Daoy (cell line): ENCODE data around the gene CAPN15. TPM values are rescaled to one million over a fixed set of nuclear protein-coding genes. Genes with fewer than 3 reads are reported as not detected.

ENCODE experiments used
- DNase-seq: peaks from one replicate; pipeline ENCODE4 v3.0.0-alpha.2; 2015; ENCODE audit warnings: low read depth
- total RNA-seq: library from RNA; depleted of rRNA; stranded (reverse); fragments of >200 nt; shearing (Covaris generic); gene quantifications from 2 replicates; pipeline ENCODE4 v1.2.3, GENCODE V29; 2014

Gene CAPN15
- total RNA-seq, 1 experiment from 2014 or later, result 23.4 TPM

DNA sequence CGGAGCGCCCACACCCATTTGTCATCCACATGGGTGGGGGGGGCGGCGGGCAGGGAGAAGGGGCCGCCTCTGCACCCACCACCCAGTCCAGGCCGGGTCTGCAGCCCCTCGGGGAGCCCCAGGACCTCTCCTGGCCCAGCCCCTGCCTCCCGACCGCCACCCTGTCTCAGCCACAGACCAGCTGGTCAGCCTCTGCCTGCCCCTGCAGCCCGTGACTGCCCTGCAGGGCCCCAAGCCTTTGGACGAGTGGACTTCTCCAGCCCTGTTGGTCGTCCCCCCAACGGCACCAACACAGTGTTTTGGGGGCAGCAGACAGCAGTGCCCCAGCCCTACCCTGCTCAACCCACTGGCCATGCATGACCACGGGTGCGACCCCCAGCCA is 33.9 kb downstream of the CAPN15 start:
- no peak for DNase-seq

DNA sequence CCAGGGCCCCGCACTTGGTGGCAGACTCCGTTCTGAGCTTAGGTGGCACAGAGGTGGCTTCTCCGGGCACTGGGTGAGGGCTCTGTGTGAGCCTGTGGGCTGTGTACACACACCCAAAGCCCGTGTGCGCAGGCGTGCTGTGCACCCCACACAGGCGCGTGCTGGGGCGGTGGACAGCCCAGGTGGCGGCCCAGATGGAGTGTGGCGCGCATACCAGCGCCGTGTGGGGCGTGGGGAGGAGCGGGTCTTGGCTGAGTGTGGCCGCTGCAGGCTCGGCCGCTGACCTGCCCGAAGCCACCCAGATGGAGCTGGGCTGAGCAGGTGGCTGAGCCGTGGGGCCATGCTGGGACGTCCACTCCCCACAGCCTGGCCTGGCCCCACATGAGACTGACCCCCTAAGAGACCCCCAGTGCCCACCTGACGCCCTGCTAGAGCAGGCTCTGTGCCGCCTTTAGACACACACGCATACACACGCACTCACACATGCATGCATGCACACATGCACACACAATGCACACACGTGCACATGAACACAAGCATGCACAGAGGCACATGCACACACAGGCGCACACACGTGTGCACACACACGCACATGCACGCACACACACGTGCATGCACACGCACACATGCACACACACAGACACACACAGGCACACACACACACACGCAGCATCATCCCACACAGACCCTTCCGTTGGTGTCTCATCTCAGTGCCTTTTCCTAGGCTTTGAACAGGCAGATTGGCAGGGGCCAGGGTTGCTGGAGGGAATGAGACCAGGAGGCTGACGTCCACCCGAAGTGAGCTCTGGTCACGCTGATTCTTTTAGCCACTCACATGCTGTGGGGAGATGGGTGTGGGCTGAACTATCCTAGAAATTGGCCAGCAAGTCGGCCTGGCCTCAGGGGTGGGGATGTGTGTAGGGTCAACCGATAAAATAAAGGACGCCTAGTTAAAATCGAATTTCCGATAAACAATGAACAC is 34.7 kb downstream of the CAPN15 start:
- DNase-seq, result no peak

DNA sequence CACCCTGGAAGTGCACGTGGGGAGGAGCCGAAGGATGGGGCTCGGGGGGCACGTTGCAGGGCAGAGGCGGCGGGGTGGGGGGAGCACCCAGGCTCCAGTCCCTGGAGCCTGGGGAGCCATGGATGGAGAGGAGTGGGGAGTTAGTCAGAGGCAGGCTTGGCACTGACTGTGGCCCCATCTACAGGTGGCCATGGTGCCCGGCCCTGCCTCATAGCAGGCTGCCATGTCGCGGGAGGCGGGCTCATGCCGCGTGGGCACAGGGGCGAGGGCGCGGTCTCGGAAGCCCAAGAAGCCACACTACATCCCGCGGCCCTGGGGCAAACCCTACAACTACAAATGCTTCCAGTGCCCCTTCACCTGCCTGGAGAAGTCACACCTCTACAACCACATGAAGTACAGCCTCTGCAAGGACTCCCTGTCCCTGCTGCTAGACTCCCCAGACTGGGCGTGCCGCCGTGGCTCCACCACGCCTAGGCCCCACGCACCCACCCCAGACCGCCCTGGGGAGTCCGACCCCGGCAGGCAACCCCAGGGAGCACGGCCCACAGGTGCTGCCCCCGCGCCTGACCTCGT is 35.6 kb downstream of the CAPN15 start:
- no peak for DNase-seq

DNA sequence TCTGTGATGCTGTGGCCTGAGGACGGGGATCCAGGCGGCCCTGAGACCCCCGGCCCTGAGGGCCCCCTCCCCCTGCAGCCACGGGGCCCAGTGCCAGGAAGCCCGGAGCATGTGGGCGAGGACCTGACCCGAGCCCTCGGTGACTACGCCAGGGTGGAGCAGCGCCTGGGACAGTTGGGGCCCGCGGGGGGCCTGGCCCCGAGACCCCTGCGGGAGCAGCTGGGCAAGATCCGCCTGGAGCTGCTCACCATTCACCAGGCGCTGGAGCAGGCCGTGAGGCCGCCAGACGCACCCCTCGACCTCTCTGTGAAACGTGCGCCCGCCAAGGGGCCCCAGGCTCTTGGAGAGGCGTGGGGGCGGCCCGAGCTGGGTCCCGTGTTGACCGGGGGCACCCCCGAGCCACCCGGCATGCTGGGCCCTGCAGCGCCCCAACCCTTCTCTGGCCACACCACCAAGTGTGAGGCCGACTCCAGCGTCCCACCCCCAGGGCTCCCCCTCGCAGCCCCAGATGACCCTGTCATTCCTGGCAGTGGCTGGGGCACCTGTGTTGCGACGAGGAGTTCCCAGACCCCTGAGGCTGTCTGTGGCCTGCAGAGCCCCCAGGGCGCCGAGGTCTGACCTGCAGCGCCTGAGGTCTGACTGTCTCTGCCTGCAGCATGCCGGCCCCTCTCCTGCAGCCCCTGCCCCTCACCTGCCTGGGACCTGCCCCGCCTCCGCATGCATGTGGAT is 37.3 kb downstream of the CAPN15 start:
- DNase-seq, result no peak

DNA sequence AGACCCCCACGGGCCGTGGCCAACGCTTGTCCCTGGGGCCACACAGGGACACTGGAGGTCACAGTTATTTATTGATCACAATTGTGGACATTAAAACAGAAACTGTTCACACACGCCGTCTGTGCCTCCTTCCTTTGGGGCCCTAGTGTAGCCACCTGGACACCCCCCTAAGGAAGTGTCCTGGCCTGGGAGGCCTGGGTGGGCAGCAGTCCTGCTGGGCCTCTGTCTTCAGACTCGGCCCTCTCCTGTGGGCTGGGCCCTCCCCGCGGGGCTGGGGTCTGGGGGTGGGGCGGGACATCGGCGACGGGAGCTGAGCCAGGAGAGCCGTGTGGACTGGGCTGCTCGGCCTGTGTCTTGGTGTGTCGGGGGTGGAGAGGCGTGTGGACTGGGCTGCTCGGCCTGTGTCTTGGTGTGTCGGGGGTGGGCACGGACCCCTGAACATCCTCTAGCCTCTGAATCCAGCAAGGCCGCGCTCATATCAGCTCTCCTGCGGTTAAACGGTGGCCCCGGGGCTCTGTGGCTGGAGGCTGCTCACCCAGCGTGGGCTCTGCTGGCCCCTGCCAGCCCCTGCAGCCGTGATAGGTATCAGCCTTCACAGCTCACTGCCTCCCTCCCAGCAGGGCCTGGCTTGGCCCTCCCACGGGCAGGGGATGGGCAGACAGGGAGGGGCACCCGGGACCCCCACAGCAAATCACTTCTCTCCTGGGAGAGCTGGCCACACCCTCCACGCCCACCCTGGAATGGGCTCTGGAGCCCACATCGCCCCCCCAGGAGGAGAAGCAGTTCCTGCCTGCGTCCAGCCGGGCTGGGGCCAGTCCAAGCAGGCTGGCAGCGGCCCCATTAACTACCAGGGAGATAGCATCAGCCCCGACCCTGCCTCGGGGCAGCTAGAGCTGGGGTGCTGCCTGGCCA is 38.2 kb downstream of the CAPN15 start:
- no peak for DNase-seq

DNA sequence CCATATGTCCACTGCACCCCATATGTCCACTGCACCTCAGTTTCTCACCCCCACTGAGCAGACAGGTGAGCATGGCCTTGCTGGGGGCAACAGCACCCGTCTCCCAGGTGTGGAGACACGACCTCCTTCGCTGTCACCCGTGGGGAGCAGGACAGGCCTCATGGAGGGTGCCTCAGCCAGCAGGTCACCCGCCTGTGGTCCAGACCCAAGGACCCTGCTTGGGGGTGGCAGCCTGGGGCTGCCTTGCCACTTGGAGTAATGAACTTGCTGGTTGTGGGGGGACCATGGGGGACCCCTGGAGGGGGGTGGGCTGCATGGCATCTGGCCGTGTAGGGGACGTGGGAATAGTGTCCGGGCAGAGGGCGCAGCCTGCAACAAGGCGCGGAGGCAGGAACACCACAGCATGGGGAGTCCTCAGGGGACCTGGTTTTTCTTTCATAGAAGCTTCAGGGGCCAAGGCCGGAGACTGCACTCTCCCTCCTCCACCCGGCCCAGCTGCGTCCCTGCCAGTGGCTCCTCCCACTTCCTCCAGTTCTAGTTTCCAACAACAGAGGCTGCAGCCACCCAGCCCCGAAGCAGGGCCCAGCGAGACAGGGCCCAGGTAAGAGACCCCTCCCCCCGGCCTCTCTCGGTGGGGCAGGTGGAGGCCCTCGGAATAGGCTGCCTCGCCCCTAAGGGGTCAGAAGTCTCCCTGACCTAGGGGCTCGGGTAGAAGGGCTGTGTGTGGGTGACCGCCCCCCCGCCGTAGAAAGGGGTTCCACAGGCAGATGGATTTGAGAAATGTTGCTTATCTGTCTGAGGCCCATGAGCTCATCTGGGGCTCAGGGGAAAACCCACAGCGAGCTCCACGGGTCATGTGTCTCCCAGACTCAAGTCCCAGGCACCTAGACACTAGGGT is 39.2 kb downstream of the CAPN15 start, which contains the start of gene NHLRC4:
Gene NHLRC4, plus strand, starts transcription at position 531 of the 898 bp plus-strand sequence. CDS start 1,043 bp downstream, outside the sequence.
- peak; percentile 49 for DNase-seq

DNA sequence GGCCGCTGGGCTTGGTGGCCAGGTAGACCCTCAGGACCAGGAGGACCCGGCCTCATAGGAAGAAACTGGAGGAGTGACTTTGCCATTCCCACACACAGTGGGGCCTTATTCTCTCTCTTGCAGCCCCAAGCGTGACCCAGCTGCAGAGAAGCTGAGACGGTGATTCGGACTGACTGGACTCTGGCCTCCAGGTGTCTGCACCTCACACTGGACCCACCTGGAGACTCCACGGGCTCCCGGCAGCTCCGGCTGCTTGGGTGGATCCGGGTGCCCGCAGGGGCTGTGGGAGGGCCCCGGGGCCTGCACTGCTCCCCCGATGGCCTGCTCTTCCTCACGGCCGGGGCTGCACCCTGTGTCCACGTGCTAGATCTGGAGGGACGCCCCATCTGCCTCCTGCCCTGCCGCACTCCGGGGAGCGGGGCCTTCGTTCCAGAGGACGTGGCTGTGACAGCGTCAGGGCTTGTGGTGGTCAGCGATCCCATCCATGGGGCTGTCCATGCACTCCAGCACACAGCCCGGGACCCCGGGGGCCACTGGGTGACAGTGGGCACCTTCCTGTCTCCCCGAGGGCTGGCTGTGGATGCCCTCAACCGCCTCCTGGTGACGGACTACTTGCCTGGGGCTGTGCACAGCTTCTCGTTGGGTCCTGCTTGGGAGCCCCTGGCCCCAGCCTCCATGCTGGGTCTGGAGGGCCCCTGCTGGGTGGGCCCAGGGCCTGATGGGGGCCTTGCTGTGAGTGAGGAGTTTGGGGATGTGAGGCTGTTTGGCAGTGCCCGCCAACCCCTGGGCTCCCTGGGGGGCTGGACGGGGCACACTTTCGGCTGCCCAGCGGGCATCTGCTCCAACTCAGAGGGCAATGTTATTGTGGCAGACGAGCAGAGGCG is 40.1 kb downstream of the CAPN15 start:
- DNase-seq, result no peak

DNA sequence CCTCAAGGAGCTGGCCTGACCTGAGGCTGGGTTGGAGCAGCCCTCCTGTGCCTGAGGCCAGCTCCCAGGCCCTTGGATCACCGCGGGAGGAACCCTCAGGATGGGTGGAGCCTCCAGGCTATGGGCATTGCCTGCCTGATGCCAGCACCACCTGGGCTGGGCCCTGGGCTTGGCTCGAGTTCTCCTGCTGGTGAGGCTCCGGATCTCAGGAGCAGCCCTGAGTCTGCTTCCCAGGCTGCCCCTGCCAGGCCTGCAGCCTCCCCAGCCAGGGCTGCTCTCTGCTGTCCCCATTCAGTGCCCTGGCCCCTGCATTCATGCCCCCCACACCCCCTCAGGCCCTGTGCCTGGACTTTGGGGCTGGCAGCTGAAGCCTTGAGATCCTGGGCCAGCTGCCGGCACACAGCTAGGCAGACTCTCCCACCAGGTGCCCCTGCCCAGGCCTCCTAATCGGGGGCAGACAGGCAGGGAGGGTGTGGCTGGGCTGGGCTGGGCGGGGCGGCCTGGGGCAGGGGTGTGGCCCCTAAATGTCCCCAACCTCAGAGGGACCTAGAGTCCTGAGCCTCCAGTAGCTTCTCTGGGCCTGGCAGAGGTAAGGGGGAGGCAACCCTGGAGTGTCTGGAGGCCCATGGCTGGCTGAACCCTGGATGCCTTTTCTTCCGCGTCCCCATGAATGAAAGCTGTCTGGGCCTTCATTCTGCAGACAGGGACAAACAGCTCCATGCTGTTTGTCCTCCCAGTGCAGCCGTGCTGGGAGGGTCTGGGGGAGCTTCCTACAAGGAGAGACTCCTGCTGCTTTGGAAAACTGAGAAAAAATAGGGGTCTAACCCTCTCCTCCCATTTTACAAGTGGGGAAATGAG is 41.1 kb downstream of the CAPN15 start:
- no peak for DNase-seq

DNA sequence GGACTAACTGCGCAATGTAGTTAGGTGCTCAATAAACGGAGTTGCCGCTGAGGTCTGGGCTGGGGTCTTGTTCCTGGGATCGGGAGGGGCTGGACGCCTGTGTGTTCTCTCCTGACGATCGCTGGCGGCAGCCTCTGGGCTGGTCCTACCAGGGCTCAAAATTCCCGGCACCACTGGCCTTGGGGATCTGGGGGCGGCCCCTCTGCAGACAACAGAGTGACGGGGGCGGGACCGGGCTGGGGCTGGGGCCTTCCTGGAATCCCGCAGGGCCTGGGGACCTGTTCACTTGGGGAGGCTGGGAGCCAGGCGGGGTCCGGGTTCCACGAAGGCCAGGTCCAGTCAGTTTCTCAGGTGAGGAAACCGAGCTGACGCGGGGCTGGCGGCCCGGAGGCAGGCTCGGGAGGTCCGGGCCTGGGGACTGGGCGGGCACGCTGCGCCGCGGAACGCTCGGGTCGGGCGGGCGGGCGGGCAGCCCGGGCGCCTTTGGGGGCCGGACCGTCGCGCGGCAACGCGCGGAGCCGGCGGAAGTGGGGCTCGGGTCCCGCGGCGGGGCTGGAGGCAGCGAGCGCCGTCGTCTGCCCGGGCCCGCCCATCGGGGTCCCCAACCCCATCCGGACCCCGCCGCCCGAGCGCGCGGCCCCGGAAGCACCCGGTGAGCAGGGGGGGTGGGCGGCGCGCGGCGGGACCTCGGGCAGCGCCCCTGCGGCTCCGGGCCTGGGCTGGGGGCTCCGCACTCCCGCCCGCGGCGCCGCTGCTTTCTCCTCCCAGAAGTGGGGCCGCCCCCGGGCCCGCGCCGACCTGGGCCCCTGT is 42.1 kb downstream of the CAPN15 start, which contains the start of gene PIGQ:
Gene PIGQ, plus strand, starts transcription at position 524 of the 810 bp plus-strand sequence. CDS start 4,107 bp downstream, outside the sequence.
- peak; percentile 60 for DNase-seq

DNA sequence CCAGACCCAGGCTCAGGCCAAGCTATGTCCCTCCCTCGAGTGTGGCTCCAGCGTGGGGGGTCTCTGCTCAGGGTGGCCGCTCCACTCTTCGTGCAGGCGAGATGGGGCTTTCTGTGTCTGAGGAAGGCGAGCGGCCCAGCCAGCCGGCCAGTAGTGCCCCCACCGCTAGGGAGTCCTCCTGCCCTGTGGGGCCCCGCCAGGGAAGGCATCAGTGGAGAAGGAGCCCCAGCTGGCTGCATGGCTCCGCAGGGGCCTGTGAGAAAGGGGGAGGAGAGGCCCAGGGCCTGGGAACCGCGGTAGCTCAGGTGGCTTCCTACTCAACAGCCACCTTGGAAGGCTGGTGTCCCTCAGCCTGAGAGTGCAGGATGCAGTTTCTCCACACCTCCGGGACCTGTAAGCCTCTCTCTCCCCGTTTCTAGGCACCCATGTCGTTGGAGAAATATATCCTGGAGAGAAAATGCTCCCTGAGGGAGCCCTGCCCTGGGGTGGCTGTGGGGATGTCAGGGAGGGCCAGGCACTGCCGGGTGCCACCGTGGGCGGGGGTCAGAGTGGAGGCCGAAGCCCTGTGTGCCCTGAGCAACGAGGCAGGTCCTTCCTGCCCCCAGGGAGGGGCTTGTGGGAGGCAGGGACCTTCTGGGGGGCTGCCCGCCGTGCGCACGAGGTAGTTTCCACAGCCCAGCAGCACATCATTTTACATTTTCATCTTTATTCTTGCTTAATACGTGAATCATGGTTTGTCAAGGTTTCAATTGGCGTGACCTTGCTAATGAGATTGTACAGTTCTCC is 45.5 kb downstream of the CAPN15 start:
- DNase-seq, result no peak

DNA sequence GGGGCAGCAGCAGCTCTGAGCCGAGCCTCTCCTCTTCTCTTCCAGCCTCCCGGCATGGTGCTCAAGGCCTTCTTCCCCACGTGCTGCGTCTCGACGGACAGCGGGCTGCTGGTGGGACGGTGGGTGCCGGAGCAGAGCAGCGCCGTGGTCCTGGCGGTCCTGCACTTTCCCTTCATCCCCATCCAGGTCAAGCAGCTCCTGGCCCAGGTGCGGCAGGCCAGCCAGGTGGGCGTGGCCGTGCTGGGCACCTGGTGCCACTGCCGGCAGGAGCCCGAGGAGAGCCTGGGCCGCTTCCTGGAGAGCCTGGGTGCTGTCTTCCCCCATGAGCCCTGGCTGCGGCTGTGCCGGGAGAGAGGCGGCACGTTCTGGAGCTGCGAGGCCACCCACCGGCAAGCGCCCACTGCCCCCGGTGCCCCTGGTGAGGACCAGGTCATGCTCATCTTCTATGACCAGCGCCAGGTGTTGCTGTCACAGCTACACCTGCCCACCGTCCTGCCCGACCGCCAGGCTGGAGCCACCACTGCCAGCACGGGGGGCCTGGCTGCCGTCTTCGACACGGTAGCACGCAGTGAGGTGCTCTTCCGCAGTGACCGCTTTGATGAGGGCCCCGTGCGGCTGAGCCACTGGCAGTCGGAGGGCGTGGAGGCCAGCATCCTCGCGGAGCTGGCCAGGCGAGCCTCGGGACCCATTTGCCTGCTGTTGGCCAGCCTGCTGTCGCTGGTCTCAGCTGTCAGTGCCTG is 46.7 kb downstream of the CAPN15 start:
- no peak for DNase-seq

DNA sequence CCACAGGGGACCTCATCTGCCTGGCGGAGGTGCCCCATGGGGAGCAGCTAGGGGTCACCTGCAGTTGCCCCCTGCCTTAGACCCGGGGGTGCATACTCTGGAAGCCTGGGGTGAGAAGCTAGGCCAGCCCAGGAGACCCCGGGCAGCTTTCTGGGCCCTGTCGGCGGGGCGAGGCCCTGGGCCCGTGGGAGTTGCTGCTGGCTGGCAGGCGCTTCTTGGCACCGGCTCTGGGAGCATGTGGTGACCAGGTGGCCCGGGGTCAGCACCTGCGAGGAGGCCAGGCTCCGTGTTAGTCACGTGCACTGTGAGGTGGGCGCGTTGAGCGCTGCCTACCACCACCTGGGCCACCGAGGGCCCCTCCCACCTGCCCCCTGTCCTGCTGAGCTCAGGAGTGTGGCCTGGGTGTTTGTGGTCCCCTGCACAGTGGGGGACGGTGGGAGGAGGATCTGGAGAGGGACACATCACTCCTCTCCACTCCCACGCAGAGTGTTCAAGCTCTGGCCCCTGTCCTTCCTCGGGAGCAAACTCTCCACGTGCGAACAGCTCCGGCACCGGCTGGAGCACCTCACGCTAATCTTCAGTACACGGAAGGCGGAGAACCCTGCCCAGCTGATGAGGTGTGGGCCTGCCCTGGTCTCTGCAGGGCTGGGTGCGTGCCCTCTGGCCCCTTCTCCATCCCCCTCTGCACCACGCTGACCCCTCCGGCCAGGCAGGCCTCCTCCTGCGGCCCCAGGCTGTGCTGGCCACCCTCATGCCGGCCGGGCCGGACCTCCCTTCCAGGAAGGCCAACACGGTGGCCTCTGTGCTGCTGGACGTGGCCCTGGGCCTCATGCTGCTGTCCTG is 48.1 kb downstream of the CAPN15 start:
- no peak for DNase-seq

DNA sequence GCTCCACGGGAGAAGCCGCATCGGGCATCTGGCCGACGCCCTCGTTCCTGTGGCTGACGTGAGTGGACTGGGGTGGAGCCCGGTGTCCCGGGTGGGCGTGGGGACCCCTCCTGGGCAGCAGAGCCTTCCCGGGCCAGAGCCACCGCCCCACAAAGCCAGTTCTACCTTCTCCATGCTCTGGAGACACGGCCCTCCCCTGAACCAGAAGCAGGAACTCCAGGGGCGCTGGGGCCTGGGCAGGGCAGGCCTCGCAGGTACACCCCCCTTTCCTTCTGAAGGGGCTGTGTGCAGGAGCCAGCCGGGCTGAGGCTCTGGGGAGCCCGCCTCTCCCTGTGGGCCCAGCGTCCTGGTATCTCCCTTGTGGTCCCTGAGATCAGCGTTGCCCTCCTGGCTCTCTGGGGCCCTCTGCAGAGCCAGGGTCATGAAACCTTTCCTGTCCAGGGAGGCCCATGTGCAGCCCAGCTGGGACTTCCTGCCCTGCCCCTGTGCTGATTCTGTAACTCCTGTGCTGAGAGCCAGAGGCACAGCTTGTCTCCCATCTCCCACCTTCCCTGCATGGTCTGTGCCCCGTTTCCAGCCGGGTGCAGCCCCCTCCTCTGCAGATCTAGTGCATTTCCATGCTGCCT is 48.8 kb downstream of the CAPN15 start:
- no peak for DNase-seq

DNA sequence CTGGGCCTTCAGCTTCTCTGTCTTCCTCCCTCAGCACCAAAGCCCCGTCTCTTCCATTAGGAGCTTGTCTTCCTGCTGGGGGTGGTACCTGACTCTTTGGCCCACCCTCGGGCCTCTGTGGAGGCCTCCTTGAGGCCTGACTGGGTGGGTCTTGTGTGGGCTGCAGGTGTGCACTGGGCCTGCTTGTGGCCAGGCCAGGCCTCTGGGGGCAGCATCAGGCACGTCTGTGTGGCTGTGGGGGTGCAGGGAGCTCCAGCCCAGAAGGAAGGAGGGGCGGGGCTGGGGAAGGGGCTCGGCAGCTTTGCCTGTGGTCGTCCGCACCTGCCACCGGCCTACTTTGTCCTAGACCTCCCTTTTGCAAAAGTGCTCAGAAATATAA is 49.3 kb downstream of the CAPN15 start:
- DNase-seq, result no peak
